A673 (cell line): ENCODE results near the gene MGST2. TPM values are rescaled to one million over a fixed set of nuclear protein-coding genes. Genes with fewer than 3 reads are reported as not detected.

Experiments used
- BruUV-seq: library from RNA; stranded (reverse); fragments of 400-500 nt; replicated peaks from 2 replicates; lab custom pipeline; 2021; lab: Mats Ljungman, UMichigan
- CTCF ChIA-PET: fragments of 300-600 bp; sonication (Branson Sonifier 250); formaldehyde crosslinking; loops from one replicate; lab custom pipeline; 2022; ENCODE audit warnings: antibody characterized with exemption; lab: Charles Lee
- POLR2A ChIA-PET: fragments of 300-600 bp; sonication (Branson Sonifier 250); formaldehyde crosslinking; loops from one replicate; lab custom pipeline; 2022; ENCODE audit warnings: antibody characterized with exemption; ENCODE audit not compliant: low non-redundant PET; lab: Charles Lee
- DNase-seq: peaks from one replicate; pipeline ENCODE4 v3.0.0-alpha.2; 2015; ENCODE audit warnings: low spot score
- H3K27ac ChIP-seq: fragments of 200-600 bp; sonication (generic); 2 replicates; pipeline ENCODE4 v1.5.1; 2016; ENCODE audit warnings: mixed run types, low read depth, mild to moderate bottlenecking, mixed read lengths, antibody characterized with exemption, low read length; ENCODE audit not compliant: poor library complexity, severe bottlenecking
- H3K27me3 ChIP-seq: fragments of 200-600 bp; sonication (generic); replicated peaks from 2 replicates; pipeline ENCODE4 v1.6.1; 2017; ENCODE audit warnings: mixed run types, low read depth, mild to moderate bottlenecking, mixed read lengths, antibody characterized with exemption, low read length; ENCODE audit not compliant: insufficient read depth, poor library complexity
- H3K36me3 ChIP-seq: fragments of 200-600 bp; sonication (generic); 2 replicates; pipeline ENCODE4 v1.6.1; 2016; ENCODE audit warnings: mixed run types, mild to moderate bottlenecking, mixed read lengths, antibody characterized with exemption, low read length; ENCODE audit not compliant: insufficient read depth, poor library complexity, severe bottlenecking
- H3K4me1 ChIP-seq: fragments of 200-600 bp; sonication (generic); 2 replicates; pipeline ENCODE4 v1.6.1; 2017; ENCODE audit warnings: mixed run types, mild to moderate bottlenecking, mixed read lengths, antibody characterized with exemption, low read length; ENCODE audit not compliant: insufficient read depth, poor library complexity, severe bottlenecking
- H3K4me3 ChIP-seq: fragments of 200-600 bp; sonication (generic); 2 replicates; pipeline ENCODE4 v1.5.1; 2016; ENCODE audit warnings: low read depth, mixed run types, mild to moderate bottlenecking, mixed read lengths, low read length; ENCODE audit not compliant: poor library complexity, severe bottlenecking
- H3K9me3 ChIP-seq: fragments of 200-600 bp; sonication (generic); 2 replicates; pipeline ENCODE4 v1.6.1; 2016; ENCODE audit warnings: mixed run types, low read depth, mild to moderate bottlenecking, mixed read lengths, antibody characterized with exemption, low read length; ENCODE audit not compliant: poor library complexity, severe bottlenecking
- CTCF ChIP-seq: fragments of 300-800, 200-600 bp; sonication (generic); conservative IDR thresholded peaks from 2 replicates; pipeline ENCODE4 v1.5.1; 2017; ENCODE audit warnings: low read depth, mild to moderate bottlenecking, antibody characterized with exemption, low read length, moderate library complexity, mixed read lengths
- EZH2 ChIP-seq: fragments of 200-600 bp; sonication (generic); IDR thresholded peaks from 2 replicates; pipeline ENCODE4 v1.6.1; 2017; ENCODE audit warnings: borderline replicate concordance, low read depth, mild to moderate bottlenecking, mixed read lengths, antibody characterized with exemption, low read length; ENCODE audit not compliant: poor library complexity, severe bottlenecking
- intact Hi-C: fragments of 100-400 bp; cut with micrococcal nuclease; formaldehyde crosslinking; loops from one replicate; pipeline ENCODE4 v1.10.0; 2022; ENCODE audit not compliant: unreplicated experiment
- total RNA-seq: library from RNA; stranded (reverse); gene quantifications from 2 replicates; pipeline ENCODE4 v1.2.3, GENCODE V29; 2021

MGST2 gene
- total RNA-seq, 1 experiment from 2014 or later, result 7.0 TPM

DNA sequence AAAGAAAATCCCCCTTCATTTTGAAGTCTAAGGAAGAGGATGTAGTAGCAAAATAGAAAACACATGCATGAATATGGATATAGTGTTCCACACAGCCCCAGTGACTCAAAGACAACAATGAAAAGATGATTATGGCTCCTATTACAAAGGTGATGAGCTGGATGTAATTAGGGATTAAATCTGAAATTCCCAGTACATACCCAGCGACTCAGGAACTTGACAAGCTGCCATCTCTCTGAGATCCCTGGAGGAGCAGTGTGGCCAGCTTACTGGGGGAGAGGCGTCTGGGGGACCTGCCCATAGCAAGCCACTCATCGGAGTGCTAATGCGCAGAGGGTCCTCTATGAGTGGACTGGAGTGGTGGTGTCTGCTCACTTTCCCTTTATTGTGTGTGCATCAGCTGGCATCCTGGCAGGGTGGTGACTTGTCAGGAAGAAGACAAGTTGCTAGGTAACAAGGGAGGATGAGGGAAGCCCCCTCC lies 42.7 kb upstream of the MGST2 start:
- CTCF ChIA-PET, result no interaction called here
- Histone ChIP-seq H3K27me3 (no peaks in the 10 kb centered on the region), H3K36me3 (no peaks in the 10 kb centered on the region), H3K27ac (no peak overlapping the region), H3K4me1 (no peaks in the 10 kb centered on the region), H3K9me3 (no peaks in the 10 kb centered on the region), H3K4me3 (no peak overlapping the region)
- POLR2A ChIA-PET, result no interaction called here
- no TSS peak for BruUV-seq
- intact Hi-C loops, result no loop called here
- DNase-seq, result no peak
- TF ChIP-seq EZH2 (no peak), CTCF (no peak)

- no peaks in the 10 kb centered on the region for H3K9me3 ChIP-seq
- peaks cover 5% of the 10 kb centered on the region for H3K4me1 ChIP-seq
- no peaks in the 10 kb centered on the region for H3K27me3 ChIP-seq
- H3K36me3 ChIP-seq, result no peaks in the 10 kb centered on the region
- no peak overlapping the region for H3K4me3 ChIP-seq
- CTCF ChIA-PET, result no interaction called here
- POLR2A ChIA-PET, result no interaction called here
- DNase-seq, result no peak
- H3K27ac ChIP-seq, result no peak overlapping the region
- TF ChIP-seq EZH2, result no peak
- no peak for TF ChIP-seq CTCF
- intact Hi-C loops, result no loop called here
- BruUV-seq, result no TSS peak
These were observed 41.1 kb upstream of the MGST2 start for GRCh38 chr4:139624441-139625092.

DNA sequence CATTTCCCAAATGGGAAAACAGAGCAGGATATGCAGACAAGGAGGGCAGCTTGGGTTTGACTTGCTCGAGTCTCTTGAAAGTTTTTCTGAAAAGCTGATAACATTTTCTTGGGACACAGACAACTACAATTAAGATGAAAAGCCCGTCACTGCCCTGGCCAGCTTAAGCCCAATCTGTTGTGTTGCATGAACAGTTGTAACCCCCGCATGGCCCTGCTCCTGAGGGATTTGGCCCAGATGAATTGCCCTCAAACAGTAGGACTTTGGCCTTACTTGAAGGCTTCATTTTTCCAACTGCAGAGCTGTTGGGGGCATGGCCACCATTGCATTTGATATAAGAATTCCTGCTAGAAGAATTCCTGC lies 40.5 kb upstream of the MGST2 start:
- POLR2A ChIA-PET, result no interaction called here
- Histone ChIP-seq H3K9me3 (no peaks in the 10 kb centered on the region), H3K27me3 (no peaks in the 10 kb centered on the region), H3K27ac (no peak overlapping the region), H3K4me1 (peaks cover 8% of the 10 kb centered on the region), H3K4me3 (no peak overlapping the region), H3K36me3 (no peaks in the 10 kb centered on the region)
- intact Hi-C loops, result no loop called here
- no peak for DNase-seq
- TF ChIP-seq CTCF (no peak), EZH2 (no peak)
- BruUV-seq, result no TSS peak
- CTCF ChIA-PET, result interaction anchor here (1.2 kb wide), 1 partner anchor 32 kb away, joined by 3 read pairs; no protein-coding TSS in a partner anchor
